HG03558 (cell line): Measurements from ENCODE around the gene GNG3.

Source experiments
- ATAC-seq: cut with Tn5 transposase; IDR thresholded peaks from one replicate; pipeline ENCODE4 v1.9.1; 2021; ENCODE audit warnings: moderate number of reproducible peaks; ENCODE audit not compliant: unreplicated experiment; ENCODE audit errors: extremely low read depth

Gene GNG3

DNA sequence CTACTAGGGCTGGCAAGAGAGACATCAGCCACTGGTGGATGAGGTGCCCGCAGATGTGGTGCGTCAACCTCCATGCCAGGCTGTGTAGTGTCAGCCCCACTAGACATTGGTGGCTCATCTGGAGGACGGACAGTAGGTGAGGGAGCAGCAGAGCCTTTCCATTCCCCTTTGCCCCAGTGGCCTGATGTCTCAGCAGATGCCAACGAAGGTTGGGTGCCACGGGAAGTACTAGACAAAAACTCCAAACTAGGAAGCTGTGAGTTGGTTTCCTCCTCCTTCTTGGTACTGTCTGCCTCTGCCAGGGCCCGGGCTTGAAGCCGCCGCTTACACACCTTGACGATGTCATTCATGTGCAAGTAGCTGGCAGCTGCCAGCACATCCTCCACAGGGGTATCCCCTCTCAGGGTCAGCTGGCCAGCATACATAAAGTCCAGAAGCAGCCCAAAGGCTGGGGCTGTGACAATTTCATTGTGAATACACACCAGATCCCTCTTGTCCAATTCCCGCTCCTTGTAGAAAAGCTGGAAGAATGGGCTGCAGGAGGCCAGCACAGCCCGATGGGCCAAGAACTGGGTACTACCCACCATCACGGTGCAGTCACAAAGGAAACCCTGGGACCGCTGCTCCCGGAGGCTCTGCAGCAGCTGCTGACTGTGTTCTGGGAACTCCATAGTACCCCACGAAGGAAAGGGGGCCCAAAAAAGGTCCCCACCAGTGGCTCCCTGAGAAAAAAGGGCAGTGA, 45.7 kb downstream of the GNG3 start:
- no peak for ATAC-seq

DNA sequence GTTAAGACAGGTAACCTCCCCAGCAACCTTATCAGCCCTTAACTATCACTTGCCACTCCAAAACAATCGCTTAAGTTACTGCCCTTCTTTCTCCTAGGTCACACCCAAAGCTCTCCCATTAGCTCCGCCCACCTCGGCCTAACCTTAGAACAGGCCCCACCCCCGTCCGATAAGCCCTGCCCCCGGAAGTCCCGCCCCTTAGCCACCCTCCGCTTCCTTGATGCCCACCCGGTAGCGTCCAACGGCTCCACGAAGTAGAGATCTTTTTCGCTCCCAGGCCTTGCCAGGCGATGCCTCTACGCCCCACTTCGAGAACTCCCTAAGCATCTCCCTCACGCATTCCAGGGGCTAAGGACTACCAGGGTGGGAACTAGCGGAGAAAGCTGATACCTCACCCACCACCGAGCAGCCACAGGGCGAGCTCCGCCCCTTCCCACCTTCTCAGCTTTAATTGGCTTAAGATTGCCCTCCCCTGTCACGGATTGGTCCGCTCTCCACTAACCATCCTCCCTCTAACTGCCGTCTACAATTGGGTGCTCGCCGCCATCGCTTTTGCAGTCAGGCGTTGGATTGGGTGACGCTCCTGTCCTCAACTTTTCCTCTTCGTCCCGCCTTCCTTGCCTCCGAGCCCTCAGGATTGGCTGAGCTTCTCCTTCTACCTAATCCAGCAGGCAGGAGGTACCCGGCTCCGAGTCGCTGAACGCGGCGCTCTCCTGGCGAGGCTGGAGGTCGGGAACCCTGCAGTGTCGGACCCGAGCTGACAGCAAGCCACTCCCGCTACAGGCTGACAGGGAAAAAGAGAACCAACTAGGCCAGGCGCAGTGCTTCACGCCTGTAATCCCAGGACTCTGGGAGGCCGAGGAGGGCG, 46.5 kb downstream of the GNG3 start, which contains the start of gene ZBTB3:
Gene ZBTB3 (minus strand): TSS at position 425 of the 868 bp plus-strand sequence. CDS start 496 bp downstream, outside the sequence.
- ATAC-seq, result peak; percentile 90

DNA sequence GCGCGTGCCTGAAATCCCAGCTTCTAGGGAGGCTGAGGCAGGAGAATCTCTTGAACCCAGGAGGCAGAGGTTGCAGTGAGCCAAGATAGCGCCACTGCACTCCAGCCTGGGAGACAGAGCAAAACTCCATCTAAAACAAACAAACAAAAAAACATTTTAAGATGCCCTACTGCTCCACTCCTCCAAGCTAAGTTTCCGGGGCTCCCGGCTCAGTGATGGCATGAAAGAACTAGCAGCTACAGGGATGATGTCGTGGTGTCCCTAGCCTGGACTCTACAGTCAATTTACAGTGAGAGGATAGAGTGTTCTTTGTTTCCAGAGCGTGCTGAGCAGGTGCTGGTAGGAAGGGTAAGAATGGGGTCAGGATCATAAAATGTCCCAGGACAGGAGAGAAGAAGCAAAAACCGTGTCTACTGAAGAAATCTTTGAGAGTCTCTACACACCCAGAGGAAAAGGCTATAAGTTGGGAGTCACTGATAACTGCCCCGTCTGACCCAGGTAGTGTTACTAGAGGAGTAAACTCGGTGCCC, 47.7 kb downstream of the GNG3 start:
- ATAC-seq, result no peak

DNA sequence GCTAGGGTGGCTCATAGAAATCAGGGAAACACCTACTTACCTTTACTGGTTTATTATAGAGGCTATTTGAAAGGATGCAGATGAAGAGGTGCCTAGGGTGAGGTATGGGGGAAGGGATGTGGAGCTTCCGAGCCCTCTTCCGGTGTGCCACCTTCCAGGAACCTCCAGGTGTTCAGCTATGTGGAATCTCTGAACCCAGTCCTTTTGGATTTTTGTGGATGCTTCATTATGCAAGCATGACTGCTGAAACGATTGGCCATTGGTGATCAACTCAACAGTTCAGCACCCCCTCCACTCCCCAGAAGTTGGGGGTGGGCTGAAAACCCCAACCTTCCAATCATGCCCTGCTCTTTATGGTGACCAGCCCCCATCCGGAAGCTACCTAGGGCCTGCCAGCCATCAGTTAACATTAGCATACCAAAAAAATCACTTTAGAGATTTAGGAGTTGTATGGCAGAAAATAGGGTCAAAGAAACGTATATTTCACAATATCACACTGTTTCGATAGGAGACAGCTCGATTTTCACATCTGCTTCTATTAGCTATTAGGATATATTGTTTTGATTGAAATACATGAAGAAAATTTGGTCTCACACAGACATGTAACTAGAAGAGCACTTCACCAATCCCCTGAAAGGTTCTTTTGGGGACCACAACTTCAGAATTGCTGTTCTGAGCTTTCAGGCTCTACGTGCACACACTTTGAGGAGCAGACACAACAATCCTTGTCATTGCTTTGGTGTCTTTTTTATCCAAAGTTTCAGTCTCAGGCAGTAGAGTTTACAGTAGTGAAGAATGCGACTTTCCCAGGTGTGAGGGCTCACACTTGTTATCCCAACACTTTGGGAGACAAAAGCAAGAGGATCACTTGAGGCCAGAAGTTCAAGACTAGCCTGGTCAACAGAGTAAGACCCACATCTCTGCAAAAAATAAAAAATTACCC, 50.6 kb downstream of the GNG3 start:
- no peak for ATAC-seq
